Immature natural killer cell (primary cell): ENCODE measurements around the gene FAM3B. TPM values are rescaled to one million over a fixed set of nuclear protein-coding genes. Genes with fewer than 3 reads are reported as not detected.

ENCODE experiments used
- DNase-seq, 3 donors: peaks; one replicate each; pipeline ENCODE4 v3.0.0; 2022; ENCODE audit warnings: mixed read lengths in 1 of 3
- H3K27ac Mint-ChIP-seq, 6 donors: one replicate each; pipeline ENCODE4 v1.8.0; 2020; ENCODE audit warnings: mixed read lengths in 6 of 6, mild to moderate bottlenecking in 5 of 6, inconsistent platforms in 4 of 6, moderate library complexity in 3 of 6
- H3K27me3 Mint-ChIP-seq, 3 donors: one replicate each; pipeline ENCODE4 v1.8.0; 2020 to 2021; ENCODE audit warnings: low read depth in 3 of 3, mild to moderate bottlenecking in 3 of 3, mixed read lengths in 3 of 3, moderate library complexity in 3 of 3, inconsistent platforms in 1 of 3
- H3K36me3 Mint-ChIP-seq, 3 donors: one replicate each; pipeline ENCODE4 v1.8.0; 2020; ENCODE audit warnings: mixed read lengths in 3 of 3, inconsistent platforms in 2 of 3, mild to moderate bottlenecking in 2 of 3
- H3K4me1 Mint-ChIP-seq, 2 donors: one replicate each; pipeline ENCODE4 v1.8.0; 2020; ENCODE audit warnings: inconsistent platforms in 2 of 2, mild to moderate bottlenecking in 2 of 2, mixed read lengths in 2 of 2, moderate library complexity in 1 of 2
- H3K4me3 Mint-ChIP-seq, 5 donors: one replicate each; pipeline ENCODE4 v1.8.0; 2020; ENCODE audit warnings: mild to moderate bottlenecking in 5 of 5, mixed read lengths in 5 of 5, inconsistent platforms in 3 of 5, moderate library complexity in 3 of 5
- H3K9me3 Mint-ChIP-seq, 6 donors: one replicate each; pipeline ENCODE4 v1.8.0; 2020; ENCODE audit warnings: mild to moderate bottlenecking in 6 of 6, mixed read lengths in 6 of 6, inconsistent platforms in 4 of 6, moderate library complexity in 3 of 6
- polyA plus RNA-seq, 3 donors: library from polyadenylated mRNA; unstranded; fragments of 300-500 nt; fragmentation: Illumina TruSeq; gene quantifications; one replicate each; pipeline ENCODE4 v1.2.3, GENCODE V29; 2021

The FAM3B gene
- polyA plus RNA-seq, 3 donors from 2014 or later: not detected

DNA sequence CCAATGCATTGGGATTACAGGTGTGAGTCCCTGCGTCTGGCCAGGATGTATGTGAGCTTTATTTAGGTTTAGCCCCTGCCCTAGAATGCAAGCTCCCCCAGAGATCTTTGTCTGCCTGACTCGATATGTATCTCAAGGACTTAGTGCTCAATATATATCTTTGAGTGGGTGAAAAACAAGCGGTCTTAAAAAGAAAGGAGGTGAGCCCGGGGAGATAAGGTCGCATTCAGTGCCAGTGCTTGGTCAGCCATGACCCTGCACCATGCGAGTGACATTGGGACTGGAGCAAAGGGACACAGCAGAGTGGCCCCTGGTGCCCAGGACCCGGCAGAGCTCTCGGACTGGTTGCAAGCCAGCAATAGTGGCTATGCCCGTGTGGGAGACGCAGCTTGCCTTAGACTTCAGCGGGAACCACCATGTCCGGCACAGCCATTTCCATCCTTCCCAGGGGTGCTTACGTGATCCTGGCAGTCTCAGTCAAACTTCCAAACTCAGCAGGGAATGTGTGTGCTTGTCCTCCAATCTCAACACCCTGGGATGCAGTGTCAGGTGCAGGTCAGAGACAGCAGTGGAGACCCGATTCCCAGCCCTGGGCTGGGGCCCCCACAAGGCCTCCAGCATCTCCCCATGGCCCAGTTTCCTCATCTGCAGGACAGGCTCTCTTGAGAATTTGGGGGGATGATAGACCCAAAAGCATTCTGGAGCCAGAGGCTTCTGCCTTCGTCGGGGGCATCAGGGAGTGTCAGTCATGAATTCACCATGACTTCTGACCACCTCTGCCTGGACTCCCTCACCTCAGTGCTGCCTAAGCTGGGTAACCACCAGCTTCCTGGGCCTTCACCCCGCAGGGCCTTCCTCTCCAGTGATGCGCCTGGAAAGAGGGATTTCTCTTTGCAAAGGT, 47.0 kb downstream of the FAM3B start:
- DNase-seq: no peak
- Mint-ChIP-seq H3K36me3 (peaks cover 5 to 20% (median 18%) of the 10 kb centered on the region in 3 donors), H3K9me3 (peaks cover 0 to 2% (median 0%) of the 10 kb centered on the region in 6 donors), H3K4me1 (peaks cover 27 to 39% of the 10 kb centered on the region in 2 donors), H3K4me3 (peak overlapping the region; percentile 86 to 95 (median 93)), H3K27ac (peak overlapping the region; percentile 79 to 99 (median 96)), H3K27me3 (peaks cover 7 to 16% (median 15%) of the 10 kb centered on the region in 3 donors)

GRCh38 chr21:41364308-41364707, 47.7 kb downstream of the FAM3B start:
- Mint-ChIP-seq H3K36me3 (peaks cover 5 to 20% (median 18%) of the 10 kb centered on the region in 3 donors), H3K4me3 (no peak overlapping the region)
- no peak for DNase-seq

DNA sequence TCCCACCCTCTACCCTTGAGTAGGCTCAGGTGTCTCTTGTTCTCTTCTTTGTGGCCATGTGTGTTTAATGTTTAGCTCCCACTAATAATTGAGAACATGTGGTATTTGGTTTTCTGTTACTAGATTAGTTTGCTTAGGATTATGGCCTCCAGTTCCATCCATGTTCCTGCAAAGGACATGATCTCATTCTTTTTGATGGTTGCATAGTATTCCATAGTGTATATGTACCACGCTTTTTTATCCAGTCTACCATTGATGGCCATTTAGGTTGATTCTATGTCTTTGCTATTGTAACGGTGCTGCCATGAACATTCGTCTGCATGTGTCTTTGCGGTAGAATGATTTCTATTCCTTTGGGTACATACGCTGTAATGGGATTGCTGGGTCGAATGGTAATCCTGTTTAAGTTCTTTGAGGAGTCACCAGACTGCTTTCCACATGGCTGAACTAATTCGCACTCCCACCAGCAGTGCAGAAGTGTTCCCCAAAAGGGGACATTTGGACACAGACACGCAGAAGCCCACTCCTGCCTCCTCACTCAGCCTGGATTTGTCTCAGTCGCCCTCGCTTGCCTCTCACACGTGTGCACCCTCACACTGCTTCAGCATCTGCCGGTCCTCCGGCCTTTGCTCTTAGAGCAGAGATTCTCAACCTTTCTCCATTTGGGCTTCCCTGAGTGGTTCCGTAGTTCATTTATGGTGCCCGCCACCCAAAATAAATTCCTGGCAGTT, 48.9 kb downstream of the FAM3B start:
- Mint-ChIP-seq H3K36me3 (peaks cover 5 to 20% (median 18%) of the 10 kb centered on the region in 3 donors), H3K27me3 (peaks cover 7 to 16% (median 15%) of the 10 kb centered on the region in 3 donors), H3K9me3 (peaks cover 0 to 2% (median 0%) of the 10 kb centered on the region in 6 donors), H3K4me3 (no peak overlapping the region), H3K4me1 (peaks cover 41 to 56% of the 10 kb centered on the region in 2 donors), H3K27ac (peak overlapping the region in 2 of 6 donors; percentile 21 to 71)
- DNase-seq: no peak

More at GRCh38 chr21:41364308-41364707, 47.7 kb downstream of the FAM3B start:
- Mint-ChIP-seq H3K4me1 (peaks cover 33 to 46% of the 10 kb centered on the region in 2 donors), H3K27ac (no peak overlapping the region), H3K27me3 (peaks cover 7 to 16% (median 15%) of the 10 kb centered on the region in 3 donors), H3K9me3 (peaks cover 0 to 2% (median 0%) of the 10 kb centered on the region in 6 donors)

- peaks cover 0 to 2% (median 0%) of the 10 kb centered on the region in 6 donors for H3K9me3 Mint-ChIP-seq
- no peak overlapping the region for H3K4me3 Mint-ChIP-seq
These were observed 50.0 kb downstream of the FAM3B start for GRCh38 chr21:41366522-41367151.

DNA sequence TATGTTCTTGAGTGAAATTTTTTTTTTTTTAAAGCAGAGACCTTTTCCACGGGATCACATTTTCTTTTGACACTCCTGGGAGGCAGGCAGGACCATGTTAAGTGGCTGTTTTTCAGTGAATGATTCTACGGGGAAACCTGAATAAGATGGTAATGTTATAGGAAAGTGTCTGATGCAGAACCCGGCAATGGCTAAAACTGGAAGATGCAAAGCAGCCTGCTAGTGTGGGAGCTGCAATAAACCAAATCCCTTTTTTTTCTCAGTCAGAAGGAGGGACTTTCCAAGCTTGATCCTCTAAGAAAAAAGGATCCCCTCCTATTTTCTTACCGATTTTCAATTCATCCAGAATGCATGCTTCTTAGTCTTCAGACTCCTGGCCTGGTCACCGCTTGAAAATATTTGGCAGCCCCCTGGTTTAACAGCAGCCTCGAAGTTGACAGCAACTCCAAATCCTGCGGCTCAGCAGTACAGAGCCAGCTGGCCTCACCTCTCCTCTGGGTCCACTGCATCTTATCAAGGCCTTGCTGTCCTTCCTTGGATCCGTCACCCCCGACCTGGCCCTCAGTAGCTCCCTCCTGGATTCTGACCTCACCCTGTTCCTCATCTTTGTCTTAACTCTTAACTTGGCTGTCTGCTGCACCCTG, 50.8 kb downstream of the FAM3B start:
- no peak overlapping the region for H3K4me3 Mint-ChIP-seq
- H3K27me3 Mint-ChIP-seq: peaks cover 3 to 9% (median 8%) of the 10 kb centered on the region in 3 donors
- H3K36me3 Mint-ChIP-seq: peaks cover 5 to 22% (median 20%) of the 10 kb centered on the region in 3 donors

More at GRCh38 chr21:41366522-41367151, 50.0 kb downstream of the FAM3B start:
- no peak for DNase-seq
- Mint-ChIP-seq H3K36me3 (peaks cover 5 to 22% (median 20%) of the 10 kb centered on the region in 3 donors), H3K4me1 (peaks cover 43 to 61% of the 10 kb centered on the region in 2 donors), H3K27ac (peak overlapping the region in 2 of 6 donors; percentile 16 to 56), H3K27me3 (peaks cover 6 to 16% (median 15%) of the 10 kb centered on the region in 3 donors)

GRCh38 chr21:41367945-41368734, 51.5 kb downstream of the FAM3B start:
- Mint-ChIP-seq H3K27ac (peak overlapping the region; percentile 64 to 92 (median 82)), H3K4me1 (peaks cover 30 to 48% of the 10 kb centered on the region in 2 donors), H3K36me3 (peaks cover 5 to 22% (median 20%) of the 10 kb centered on the region in 3 donors), H3K27me3 (peaks cover 0 to 3% (median 2%) of the 10 kb centered on the region in 3 donors), H3K9me3 (peaks cover 0 to 2% (median 0%) of the 10 kb centered on the region in 6 donors), H3K4me3 (peak overlapping the region in 4 of 5 donors; percentile 23 to 87 (median 60))
- no peak for DNase-seq

More for the DNA sequence above, 50.8 kb downstream of the FAM3B start:
- peak overlapping the region in 5 of 6 donors; percentile 48 to 92 (median 56) for H3K27ac Mint-ChIP-seq
- no peak for DNase-seq
- H3K9me3 Mint-ChIP-seq: peaks cover 0 to 2% (median 0%) of the 10 kb centered on the region in 6 donors
- peaks cover 35 to 55% of the 10 kb centered on the region in 2 donors for H3K4me1 Mint-ChIP-seq

- DNase-seq: no peak
- H3K36me3 Mint-ChIP-seq: peaks cover 5 to 22% (median 20%) of the 10 kb centered on the region in 3 donors
- H3K4me3 Mint-ChIP-seq: peak overlapping the region; percentile 87 to 91 (median 87)
- H3K9me3 Mint-ChIP-seq: peaks cover 0 to 2% (median 0%) of the 10 kb centered on the region in 6 donors
- peak overlapping the region; percentile 64 to 92 (median 82) for H3K27ac Mint-ChIP-seq
- H3K4me1 Mint-ChIP-seq: peaks cover 26 to 42% of the 10 kb centered on the region in 2 donors
- H3K27me3 Mint-ChIP-seq: peaks cover 0 to 3% (median 0%) of the 10 kb centered on the region in 3 donors
These were observed 52.1 kb downstream of the FAM3B start for GRCh38 chr21:41368735-41369104.

DNA sequence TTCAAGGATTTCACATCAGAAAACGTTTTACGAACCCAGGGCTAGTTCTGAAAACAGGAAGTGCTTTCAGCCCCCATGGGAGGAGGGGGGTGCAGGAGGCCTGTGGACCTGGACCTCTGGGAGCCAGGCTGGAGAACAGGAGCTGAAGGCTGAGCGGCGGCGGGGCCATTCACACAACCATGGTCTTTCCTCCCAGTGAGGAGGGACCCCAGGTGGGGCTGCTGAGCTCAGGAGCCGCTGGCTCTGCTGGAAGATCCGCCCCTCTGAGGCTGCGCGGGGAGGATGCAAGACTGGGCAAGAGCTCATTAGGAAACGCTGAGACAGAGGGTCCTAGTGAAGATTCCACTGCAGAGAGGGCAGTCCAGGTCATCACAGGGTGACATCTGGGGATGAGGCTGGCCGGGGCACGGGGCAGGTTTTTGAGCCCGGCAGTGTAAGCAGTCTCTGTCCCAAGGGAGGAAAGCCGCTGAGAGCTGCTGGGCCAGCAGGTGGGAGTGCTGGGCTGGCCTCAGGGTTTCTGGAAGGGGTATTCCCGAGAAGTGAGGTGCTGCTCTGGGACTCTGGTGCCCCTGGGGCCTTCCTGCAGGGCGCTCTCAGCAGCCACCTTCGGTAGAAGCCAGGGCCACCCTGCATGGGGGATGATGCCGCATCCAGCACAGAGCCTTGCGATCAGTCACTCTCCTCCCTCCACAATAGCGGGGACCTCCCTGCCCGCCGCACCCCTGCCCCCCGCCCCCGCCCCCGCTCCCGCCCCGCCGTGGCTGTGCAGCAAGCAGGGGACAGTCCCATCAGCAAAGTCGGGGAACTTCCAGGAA, 52.7 kb downstream of the FAM3B start:
- peaks cover 0 to 2% (median 0%) of the 10 kb centered on the region in 6 donors for H3K9me3 Mint-ChIP-seq
- H3K27me3 Mint-ChIP-seq: peaks cover 0 to 3% (median 0%) of the 10 kb centered on the region in 3 donors
- peaks cover 5 to 22% (median 20%) of the 10 kb centered on the region in 3 donors for H3K36me3 Mint-ChIP-seq
- H3K27ac Mint-ChIP-seq: peak overlapping the region; percentile 78 to 92 (median 89)
- H3K4me1 Mint-ChIP-seq: peaks cover 25 to 39% of the 10 kb centered on the region in 2 donors
- DNase-seq: peak; percentile 4 to 17 (median 14)
- peak overlapping the region; percentile 87 to 91 (median 87) for H3K4me3 Mint-ChIP-seq

DNA sequence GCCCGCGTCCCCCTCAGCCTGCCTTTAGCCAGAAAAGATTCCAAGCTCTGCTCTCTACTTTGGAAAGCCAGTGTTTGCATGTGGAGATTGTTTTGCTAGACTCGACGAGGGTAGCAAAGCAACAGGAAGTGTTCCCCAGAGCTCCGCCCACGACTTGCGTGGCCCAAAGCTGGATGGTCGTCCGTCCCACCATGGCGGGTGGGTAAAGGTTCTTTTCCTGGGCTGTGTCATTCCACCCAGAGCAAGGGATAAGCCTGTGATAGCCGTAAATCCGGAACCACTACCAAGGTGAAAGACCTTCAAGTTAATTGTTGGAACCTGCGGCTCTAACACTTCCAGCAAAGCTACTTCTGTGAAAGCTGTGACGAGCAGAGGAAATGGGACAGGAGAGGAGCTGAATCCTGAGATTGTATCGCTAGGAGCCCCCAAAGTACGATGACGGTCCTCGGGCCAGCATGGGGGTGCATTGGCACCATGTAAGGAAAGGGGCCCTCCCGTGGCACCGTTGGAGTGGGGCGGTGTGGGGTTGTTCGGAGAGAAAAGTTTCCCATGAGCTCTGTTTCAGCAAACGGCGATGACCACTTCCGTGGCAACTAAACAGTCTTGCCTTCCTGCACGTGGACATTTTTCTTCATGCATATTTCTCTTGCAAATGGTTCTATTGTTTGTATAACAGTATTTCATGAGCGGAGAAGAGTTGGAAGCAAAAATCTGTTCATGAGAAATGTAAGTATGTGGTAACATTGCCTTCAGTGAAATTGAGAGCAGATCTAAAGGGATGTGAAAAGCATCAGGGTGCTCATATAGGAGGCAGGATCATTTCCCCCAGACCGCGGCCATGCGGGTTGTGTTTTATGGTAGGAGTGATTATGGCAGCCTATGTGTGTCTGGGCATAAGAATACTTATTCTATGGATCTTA, 53.6 kb downstream of the FAM3B start:
- H3K27me3 Mint-ChIP-seq: peaks cover 0 to 3% (median 0%) of the 10 kb centered on the region in 3 donors
- peaks cover 5 to 23% (median 21%) of the 10 kb centered on the region in 3 donors for H3K36me3 Mint-ChIP-seq
- H3K4me3 Mint-ChIP-seq: peak overlapping the region; percentile 87 to 91 (median 87)
- peak overlapping the region; percentile 78 to 90 (median 88) for H3K27ac Mint-ChIP-seq
- peaks cover 0 to 2% (median 0%) of the 10 kb centered on the region in 6 donors for H3K9me3 Mint-ChIP-seq
- H3K4me1 Mint-ChIP-seq: peaks cover 29 to 41% of the 10 kb centered on the region in 2 donors
- DNase-seq: peak; percentile 26 to 50 (median 48)

- H3K27ac Mint-ChIP-seq: peak overlapping the region in 3 of 6 donors; percentile 87 to 90 (median 88)
- no peaks in the 10 kb centered on the region for H3K9me3 Mint-ChIP-seq
- peaks cover 5 to 16% (median 13%) of the 10 kb centered on the region in 3 donors for H3K36me3 Mint-ChIP-seq
- H3K27me3 Mint-ChIP-seq: peaks cover 0 to 3% (median 0%) of the 10 kb centered on the region in 3 donors
- H3K4me3 Mint-ChIP-seq: peak overlapping the region; percentile 19 to 91 (median 87)
- no peak for DNase-seq
- H3K4me1 Mint-ChIP-seq: peaks cover 30 to 46% of the 10 kb centered on the region in 2 donors
These were observed 54.5 kb downstream of the FAM3B start for GRCh38 chr21:41370840-41371684.
